GM10847 (cell line): ENCODE results near the gene IMP4.

Experiments used
- POLR2A ChIP-seq: IDR thresholded peaks from 2 replicates; pipeline ENCODE4 v1.6.1; 2011; ENCODE audit not compliant: insufficient read length; ENCODE audit errors: extremely low read depth

IMP4 gene

DNA sequence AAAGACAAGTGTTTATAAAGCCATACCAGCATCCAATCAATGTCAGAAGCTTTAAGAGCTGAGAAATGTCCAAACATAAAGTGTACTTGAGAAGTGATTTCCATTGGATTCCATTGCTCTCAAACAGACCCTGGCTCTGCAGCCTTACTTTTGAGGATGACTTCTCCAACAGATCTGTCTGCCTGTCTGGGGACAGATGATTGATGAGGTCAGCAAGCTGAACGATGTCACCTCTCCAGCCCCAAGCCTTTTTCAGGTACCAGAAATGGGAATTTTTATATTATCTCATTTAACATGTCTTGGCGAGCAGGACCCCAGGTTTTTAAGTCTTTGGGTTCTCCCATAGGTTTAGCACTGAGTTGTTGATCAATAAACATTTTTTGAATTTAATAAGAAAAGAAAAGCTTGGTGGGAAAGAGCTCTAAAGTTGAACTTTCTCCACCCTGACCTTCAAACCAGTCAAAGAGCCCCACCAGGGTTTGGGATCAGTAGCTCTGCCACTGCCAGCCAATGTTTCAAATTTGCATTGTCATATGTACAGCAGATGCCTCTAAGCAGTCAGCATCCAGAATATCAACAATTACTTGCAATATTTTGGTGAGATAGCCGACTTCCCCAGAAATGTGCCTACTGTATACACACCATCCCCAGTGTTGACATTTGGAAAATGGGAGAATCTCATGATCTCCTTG, 35.7 kb downstream of the IMP4 start:
- no peak for TF ChIP-seq POLR2A

DNA sequence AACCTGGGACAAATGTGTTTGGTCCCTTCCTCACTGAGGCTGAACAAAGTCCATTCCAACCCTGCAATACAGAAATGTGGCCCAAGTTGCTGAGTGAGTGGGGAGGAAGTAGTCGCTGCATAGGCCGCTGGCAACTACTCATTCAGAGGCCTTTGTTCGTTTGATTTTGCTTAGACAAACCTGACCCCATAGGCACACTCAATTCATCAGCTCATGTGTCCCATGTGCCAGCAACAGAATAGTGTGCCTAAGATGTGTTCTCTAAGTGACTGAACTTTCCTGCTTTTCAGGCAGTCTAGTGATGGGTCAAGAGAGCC, 36.2 kb downstream of the IMP4 start:
- no peak for TF ChIP-seq POLR2A

DNA sequence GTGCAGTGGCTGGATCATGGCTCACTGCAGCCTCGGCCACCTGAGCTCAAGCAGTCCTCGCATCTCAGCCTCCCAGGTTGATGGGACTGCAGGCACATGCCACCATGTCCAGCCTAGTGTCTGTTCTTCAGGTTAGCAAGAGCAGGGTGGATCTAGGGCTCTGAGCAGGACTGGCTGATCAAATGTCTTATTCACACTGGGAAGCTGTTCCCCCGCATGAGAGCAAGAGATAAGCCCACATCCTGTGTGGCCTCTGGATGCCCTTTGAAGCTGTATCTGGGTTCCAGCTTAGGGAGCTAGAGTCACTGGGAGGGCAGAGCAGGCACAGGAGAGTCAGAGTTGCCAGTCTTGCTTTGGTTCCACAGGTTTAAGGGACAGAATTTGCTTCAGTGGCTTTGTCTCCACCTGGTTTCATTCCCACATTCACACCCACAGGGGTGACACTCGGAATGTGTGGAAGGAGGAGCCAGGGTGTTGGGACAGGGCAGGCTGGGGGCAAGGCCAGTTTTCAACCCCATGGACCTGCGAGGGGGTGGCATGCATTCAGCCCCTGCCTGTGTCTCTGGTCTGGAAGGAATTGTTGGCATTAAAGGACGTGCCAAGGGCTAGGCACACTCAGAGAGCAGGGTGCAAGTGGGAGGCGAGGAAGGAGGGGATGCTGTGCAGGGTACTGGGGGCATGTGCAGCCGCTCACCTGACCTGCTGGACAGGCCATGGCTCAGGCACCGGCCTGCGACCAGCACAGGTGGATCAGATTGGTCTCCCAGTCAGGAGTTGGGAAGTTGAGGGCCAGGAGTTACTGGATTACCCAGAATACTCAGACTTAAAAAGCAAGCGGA, 37.6 kb downstream of the IMP4 start:
- no peak for TF ChIP-seq POLR2A

DNA sequence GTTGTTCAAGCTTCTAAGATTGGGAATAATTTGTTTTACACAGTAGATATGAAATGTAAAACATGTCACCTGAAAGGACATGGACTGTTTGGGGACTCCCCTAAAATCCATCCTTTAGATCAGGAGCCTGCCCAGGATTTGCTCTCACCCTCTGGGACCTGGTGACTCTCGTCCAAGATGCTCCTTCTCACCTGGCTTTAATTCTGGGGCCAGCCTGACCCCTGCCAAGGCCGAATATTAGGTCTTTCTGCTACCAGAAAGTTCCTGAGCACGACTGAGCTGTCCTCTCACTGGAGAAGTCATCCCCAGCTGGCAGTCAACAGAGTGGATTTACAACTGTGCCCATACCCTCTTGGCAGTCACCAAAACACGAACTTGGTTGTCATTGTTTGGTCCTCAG, 38.4 kb downstream of the IMP4 start:
- TF ChIP-seq POLR2A, result no peak

DNA sequence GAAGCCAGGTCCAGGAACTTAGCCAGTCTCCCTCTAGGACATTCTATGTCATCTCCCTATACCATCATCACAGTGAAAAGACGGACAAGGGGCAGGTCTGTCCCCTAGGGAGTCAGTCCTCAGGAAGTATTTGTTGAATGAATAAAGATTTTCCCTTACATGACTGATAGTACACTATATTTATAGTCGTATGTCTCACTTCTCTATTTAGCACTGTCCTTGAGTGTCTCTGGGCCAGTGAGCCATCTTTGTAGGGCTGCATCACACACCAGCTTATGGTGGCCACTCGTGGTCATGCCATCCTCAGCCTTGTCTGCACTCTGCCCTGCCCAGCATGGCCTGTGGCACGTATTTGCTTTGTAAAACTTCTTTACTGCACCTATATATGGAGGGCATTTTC, 38.9 kb downstream of the IMP4 start:
- TF ChIP-seq POLR2A, result no peak

DNA sequence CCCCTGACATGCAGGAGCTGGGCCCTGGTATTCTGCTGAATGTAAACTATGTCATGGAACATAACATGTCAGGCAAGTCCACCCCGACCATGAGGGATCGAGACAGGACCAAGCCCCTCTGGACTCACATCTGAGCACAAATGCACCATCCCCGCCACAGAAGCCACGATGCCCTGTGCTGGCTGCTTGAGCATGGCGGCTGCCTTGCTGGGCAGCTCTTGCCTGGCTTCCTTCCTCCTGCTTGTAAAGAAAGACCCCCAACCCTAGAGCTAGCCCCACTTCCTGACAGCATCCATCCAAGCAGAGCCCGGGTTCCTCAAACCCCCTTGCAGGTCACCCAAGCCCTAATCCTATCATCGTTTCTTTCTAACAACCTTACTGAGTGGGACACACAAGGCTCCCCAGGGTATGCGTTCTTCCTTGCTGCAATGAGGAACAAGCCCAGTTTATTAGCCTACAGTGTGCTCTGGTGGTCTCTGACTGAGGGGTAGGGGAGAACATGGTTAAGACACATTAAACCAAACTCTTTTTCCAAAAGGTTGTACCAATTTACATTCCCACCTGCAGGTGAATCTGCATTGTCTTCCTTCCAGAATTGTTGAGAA, 39.7 kb downstream of the IMP4 start:
- no peak for TF ChIP-seq POLR2A

DNA sequence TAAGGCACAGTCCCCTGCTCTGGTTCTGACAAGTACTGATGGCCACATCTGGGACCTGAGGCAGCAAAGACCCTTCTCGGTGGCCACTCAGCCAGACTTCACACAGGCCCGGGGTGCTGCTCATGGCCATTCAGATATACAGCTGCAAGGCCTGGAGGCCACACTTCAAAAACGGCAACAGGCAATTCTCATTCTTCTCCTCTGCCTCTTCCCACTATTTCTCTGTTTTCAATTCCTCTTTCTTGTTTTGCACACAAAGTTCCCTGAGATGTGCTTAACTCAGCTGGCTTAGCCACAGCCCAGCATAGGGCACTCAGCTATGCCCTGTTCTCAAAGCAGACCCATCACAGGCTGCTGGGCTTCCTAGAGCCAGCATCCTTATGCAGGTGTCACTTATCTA, 43.0 kb downstream of the IMP4 start:
- no peak for TF ChIP-seq POLR2A

DNA sequence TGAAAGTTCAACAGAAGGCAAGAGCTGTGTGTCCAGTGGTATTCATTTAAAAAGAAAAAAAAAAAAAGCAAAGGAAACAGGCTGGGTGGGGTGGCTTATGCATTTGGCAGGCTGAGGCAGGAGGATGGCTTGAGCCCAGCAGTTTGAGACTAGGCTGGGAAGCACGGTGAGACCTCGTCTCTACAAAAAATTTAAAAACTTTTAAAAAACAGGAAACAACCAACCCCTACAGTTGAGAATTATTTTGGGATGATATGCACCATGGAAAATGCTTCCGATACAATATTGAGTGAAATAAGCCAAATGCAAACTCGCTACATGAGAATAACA, 44.3 kb downstream of the IMP4 start:
- no peak for TF ChIP-seq POLR2A

DNA sequence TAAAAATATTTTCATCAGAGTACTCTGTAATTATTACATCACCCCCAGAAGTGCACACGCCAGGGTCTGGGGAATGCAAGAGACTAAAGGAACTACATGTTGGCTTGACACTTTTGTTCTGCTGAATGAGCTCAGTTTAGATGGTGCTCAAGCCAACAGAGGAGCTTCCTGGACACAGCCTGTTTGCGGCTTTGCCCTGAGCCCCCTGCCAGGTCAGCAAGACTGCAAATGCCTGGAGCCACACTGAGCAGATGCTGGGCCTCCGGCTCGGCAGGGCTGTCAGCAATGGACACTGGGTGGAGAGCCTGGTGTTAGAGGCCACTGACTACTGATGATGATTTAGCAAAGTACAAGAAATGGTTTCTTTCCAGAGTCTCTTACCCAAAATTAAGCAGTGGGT, 45.1 kb downstream of the IMP4 start:
- TF ChIP-seq POLR2A, result no peak

DNA sequence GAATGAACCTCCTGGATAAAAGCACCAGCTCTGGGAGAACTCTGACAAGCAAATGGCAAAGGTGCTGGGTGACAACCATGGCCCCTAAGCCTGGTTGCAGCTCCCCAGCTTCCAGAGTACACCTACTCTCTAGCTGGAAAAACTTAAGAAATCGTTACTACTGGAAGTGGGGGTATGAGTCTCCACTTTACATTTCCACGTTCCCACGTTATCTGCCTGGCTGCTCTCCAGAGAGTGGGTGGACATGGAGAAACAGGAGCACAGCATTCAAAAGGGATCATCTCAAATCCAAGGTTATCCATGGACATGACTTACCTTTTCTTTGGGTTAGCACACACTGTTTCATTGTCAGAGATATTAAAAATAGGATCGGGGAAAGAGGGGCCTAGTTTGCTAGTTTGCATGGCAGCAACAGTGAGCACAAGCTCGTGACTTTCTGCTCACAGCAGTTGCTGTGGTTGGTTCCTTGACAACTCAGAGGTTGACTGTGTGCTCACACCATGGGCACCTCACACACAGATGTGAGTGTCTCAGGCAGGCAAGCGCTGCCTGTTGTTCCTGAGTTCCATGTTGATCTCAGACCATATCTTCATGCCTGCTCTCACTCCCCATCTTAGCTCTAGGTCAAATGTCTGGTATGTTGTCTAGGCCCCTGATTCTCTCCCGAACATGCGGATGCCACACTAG, 45.7 kb downstream of the IMP4 start:
- no peak for TF ChIP-seq POLR2A

DNA sequence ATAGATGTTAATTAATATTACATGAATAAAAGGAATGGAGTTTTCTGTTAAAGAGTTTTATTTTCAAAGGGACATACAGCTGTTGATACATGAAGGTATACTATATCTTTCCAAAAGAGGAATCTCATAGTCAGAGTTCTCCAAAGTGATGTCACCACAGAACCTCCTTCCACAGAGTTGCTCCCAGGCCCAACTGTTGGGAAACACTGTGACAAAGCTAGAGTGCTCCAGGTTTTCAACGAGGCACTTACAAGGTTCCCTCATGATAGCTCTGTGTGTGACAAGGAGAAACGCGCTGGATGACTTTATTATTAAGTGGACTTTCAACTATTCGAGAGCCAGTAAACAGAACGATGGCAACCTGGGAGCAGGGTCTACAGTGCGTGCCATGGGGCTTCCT, 46.7 kb downstream of the IMP4 start:
- TF ChIP-seq POLR2A, result no peak

DNA sequence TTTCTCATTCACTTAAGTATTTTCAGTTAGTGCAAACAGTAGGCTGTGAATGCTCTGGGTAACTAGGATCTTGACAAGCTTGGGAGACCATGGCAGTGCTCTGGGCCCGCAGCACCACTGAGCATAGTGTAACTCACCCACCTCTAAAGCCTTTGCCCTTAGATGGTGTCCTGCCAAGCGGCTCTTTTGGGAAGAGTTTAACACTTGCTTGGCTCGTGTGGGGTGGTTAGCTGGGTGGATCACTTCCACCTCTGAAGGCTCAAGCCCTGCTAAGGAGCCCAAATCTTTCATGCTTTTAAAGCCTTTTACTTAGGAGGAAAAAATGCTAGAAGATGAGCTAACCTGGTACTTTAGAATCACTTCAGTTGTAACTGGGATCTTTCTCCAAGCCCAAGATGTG, 47.1 kb downstream of the IMP4 start:
- TF ChIP-seq POLR2A, result no peak

DNA sequence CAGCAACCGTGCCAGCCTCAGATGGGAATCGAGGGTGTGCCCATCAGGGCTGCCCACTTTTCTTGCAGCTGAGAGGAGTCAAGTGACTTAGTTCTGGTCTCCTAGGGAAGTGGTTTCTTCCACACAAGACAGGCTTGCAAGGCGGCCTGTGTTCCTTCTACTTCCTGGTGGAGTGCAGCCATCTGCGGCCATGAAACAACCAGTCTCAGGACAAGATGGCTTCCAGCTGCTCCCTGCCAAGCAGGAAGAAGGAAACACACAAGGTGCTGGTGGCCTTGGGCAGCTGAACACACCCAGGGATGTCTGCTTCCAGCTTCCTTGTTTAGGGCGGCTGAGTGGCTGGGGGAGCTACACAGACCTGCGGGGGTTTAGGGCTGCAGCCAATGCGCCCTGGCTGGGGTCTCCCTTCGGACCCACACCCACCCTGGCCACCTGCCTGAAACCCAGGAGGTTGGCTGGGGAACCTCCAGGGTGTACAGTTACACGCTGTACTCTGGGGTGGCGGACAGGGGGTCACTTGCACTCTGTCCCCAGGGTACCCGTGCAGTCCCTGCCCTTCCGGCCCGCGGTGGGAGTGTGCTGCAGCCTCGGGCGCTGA, 47.9 kb downstream of the IMP4 start:
- TF ChIP-seq POLR2A, result no peak

DNA sequence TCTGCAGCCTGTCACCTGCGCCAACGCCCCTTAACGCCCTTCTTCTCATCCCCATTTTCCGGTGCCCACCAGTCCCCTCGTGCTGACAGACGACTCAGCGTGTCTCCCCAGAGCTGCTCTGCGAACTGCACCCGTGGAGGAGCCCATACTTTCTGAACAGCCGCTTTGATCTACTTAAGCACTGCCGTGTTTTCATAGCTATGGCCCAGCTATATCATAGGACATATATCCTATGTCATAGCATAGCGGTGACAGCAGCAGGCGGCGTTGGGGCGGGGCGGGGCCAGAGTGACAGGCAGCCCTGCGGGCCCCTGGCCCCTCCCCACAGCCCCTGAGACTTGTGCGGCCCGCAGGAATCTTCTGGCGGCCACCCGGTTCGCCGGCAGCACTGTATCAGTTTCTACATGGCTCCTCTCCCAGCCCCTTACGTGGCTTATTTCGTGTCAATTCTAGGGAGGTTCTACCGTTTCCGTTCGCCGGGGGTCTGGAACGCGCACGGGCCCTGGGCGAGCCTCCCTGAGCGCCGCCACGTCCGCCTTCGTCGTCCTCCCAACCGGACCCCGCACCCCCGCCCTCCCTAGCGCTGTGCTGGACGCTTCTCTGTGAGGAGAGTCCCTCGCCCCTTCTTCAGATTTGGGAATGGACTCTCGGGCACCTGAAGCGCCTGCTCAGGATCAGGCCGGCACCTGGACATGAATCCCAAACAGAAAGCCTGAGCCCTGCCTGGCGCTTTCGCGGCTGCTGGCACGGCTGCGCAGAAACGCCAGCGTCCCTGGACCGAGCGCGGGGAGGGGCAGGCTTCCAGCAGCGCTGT, 48.6 kb downstream of the IMP4 start:
- peak; percentile 15 for TF ChIP-seq POLR2A

DNA sequence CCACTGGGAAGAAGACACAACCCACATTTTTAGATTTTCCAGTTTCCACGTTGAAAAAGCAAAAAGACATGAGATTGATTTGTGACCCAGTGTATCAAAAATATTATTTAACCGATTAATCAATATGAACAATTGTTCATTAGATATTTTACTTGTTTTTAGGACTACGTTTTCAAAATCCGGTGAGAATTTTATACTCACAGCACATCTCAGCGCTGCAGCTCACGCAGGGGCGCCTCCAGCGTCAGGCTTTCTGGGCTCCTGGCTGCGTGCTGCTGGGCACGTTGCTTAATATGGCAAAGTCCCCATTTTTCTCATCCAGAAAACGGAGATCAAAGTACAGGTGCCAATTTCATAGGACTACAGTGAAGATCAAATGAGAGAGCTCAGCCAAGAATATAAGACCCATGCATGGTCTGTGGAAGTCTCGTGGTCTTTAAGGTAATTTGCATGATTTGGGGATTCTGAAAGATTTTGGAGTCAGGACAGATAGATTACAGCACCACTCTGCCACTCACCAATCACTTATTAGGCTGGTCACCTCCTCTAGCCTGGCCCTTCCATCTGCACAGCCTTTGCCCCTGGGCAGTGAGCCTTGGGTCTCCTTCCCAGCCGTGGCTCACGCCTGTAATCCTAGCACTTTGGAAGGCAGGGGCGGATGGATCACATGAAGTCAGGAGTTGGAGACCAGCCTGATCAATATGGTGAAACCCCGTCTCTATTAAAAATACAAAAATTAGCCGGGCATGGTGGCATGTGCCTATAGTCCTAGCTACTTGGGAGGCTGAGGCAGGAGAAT, 49.4 kb downstream of the IMP4 start:
- TF ChIP-seq POLR2A, result no peak
